SU-DHL-6 (cell line): ENCODE results near the gene USP12.

Source experiments
- H2AFZ ChIP-seq: fragments of 200-600 bp; sonication (generic); 2 replicates; pipeline ENCODE4 v1.6.1; 2014; ENCODE audit warnings: low read depth, mild to moderate bottlenecking, moderate library complexity, mixed read lengths, antibody characterized with exemption, low read length; ENCODE audit not compliant: severe bottlenecking
- H3F3A ChIP-seq: fragments of 200-600 bp; shearing (Covaris generic); 2 replicates; pipeline ENCODE4 v1.6.0; 2016; ENCODE audit warnings: antibody characterized with exemption, mild to moderate bottlenecking; ENCODE audit not compliant: insufficient read depth
- H3K27ac ChIP-seq: fragments of 200-600 bp; sonication (generic); 2 replicates; pipeline ENCODE4 v1.5.1; 2016; ENCODE audit warnings: low read depth, mild to moderate bottlenecking, low read length, moderate library complexity, mixed read lengths
- H3K27me3 ChIP-seq: fragments of 200-600 bp; sonication (generic), shearing (Covaris generic); 2 replicates; pipeline ENCODE4 v1.6.0; 2014; ENCODE audit warnings: mild to moderate bottlenecking, low read length
- H3K36me3 ChIP-seq: fragments of 200-600 bp; sonication (generic); 2 replicates; pipeline ENCODE4 v1.6.1; 2014; ENCODE audit warnings: mild to moderate bottlenecking, low read length, mixed read lengths
- H3K4me2 ChIP-seq: fragments of 300-600, 200-600 bp; shearing (Covaris generic), sonication (generic); 2 replicates; pipeline ENCODE4 v1.6.0; 2014; ENCODE audit warnings: low read length, low read depth, mild to moderate bottlenecking; ENCODE audit not compliant: poor library complexity, severe bottlenecking
- H3K4me3 ChIP-seq: fragments of 200-600 bp; sonication (generic); 2 replicates; pipeline ENCODE4 v1.5.1; 2014; ENCODE audit warnings: antibody characterized with exemption, low read length, mild to moderate bottlenecking, mixed read lengths; ENCODE audit not compliant: insufficient read depth, poor library complexity, severe bottlenecking
- H3K79me2 ChIP-seq: fragments of 200-600 bp; sonication (generic); 2 replicates; pipeline ENCODE4 v1.6.1; 2014; ENCODE audit warnings: mild to moderate bottlenecking, low read length, moderate library complexity; ENCODE audit not compliant: insufficient read depth
- H3K9ac ChIP-seq: fragments of 200-600 bp; sonication (generic); 2 replicates; pipeline ENCODE4 v1.7.0; 2014; ENCODE audit warnings: mild to moderate bottlenecking, low read length
- H3K9me2 ChIP-seq: fragments of 200-600 bp; sonication (generic); replicated peaks from 2 replicates; pipeline ENCODE4 v1.6.1; 2014; ENCODE audit warnings: low read length; ENCODE audit not compliant: insufficient read depth
- H3K9me3 ChIP-seq: fragments of 200-600 bp; sonication (generic); 2 replicates; pipeline ENCODE4 v1.6.1; 2014; ENCODE audit warnings: low read length, mixed read lengths; ENCODE audit not compliant: insufficient read depth
- H4K20me1 ChIP-seq: fragments of 200-600 bp; sonication (generic); 2 replicates; pipeline ENCODE4 v1.6.1; 2014; ENCODE audit warnings: low read depth, mild to moderate bottlenecking, antibody characterized with exemption, low read length, moderate library complexity, mixed read lengths
- EZH2phosphoT487 ChIP-seq: fragments of 200-600 bp; sonication (generic), shearing (Covaris generic); conservative IDR thresholded peaks from 2 replicates; pipeline ENCODE4 v1.6.1; 2018; ENCODE audit warnings: mild to moderate bottlenecking, antibody characterized with exemption, low read length, moderate library complexity, mixed read lengths
- TF ChIP-seq, protein P1 (sequence below): fragments of 200-600 bp; sonication (generic); IDR thresholded peaks from one replicate; pipeline ENCODE4 v1.5.1; 2017; ENCODE audit warnings: antibody characterized with exemption, mild to moderate bottlenecking, low read length, moderate library complexity; ENCODE audit not compliant: insufficient read depth, poor library complexity, severe bottlenecking

The USP12 gene

DNA sequence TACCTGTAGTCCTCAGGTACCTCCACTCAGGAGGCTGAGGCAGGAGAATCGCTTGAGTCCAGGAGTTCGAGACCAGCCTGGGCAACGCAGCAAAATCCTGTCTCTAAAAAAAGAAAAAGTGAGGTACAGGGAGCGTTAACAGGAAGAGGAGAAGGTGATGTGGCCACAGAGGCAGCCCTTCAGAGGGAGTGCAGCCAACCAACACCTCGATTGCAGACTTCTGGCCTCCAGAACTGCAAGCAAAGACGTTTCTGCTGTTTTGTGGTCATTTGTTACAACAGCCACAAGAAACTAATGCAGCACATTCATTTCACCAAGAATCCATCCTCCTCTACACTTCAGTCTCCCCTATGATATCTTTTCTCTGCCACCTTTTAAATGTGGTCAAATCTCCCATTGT is 145.2 kb downstream of the USP12 start:
- no peaks in the 10 kb centered on the region for H3K9me3 ChIP-seq
- H3K4me3 ChIP-seq, result no peak overlapping the region
- H2AFZ ChIP-seq, result no peak overlapping the region
- H3K4me2 ChIP-seq, result no peak overlapping the region
- H4K20me1 ChIP-seq, result no peaks in the 10 kb centered on the region
- H3K9me2 ChIP-seq, result no peaks in the 10 kb centered on the region
- no peak for TF ChIP-seq EZH2phosphoT487
- TF ChIP-seq, protein P1, sequence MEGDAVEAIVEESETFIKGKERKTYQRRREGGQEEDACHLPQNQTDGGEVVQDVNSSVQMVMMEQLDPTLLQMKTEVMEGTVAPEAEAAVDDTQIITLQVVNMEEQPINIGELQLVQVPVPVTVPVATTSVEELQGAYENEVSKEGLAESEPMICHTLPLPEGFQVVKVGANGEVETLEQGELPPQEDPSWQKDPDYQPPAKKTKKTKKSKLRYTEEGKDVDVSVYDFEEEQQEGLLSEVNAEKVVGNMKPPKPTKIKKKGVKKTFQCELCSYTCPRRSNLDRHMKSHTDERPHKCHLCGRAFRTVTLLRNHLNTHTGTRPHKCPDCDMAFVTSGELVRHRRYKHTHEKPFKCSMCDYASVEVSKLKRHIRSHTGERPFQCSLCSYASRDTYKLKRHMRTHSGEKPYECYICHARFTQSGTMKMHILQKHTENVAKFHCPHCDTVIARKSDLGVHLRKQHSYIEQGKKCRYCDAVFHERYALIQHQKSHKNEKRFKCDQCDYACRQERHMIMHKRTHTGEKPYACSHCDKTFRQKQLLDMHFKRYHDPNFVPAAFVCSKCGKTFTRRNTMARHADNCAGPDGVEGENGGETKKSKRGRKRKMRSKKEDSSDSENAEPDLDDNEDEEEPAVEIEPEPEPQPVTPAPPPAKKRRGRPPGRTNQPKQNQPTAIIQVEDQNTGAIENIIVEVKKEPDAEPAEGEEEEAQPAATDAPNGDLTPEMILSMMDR, result no peak
- H3K9ac ChIP-seq, result no peak overlapping the region
- no peaks in the 10 kb centered on the region for H3K36me3 ChIP-seq
- no peaks in the 10 kb centered on the region for H3K79me2 ChIP-seq
- H3F3A ChIP-seq, result no peaks in the 10 kb centered on the region
- no peaks in the 10 kb centered on the region for H3K27me3 ChIP-seq
- H3K27ac ChIP-seq, result no peak overlapping the region

DNA sequence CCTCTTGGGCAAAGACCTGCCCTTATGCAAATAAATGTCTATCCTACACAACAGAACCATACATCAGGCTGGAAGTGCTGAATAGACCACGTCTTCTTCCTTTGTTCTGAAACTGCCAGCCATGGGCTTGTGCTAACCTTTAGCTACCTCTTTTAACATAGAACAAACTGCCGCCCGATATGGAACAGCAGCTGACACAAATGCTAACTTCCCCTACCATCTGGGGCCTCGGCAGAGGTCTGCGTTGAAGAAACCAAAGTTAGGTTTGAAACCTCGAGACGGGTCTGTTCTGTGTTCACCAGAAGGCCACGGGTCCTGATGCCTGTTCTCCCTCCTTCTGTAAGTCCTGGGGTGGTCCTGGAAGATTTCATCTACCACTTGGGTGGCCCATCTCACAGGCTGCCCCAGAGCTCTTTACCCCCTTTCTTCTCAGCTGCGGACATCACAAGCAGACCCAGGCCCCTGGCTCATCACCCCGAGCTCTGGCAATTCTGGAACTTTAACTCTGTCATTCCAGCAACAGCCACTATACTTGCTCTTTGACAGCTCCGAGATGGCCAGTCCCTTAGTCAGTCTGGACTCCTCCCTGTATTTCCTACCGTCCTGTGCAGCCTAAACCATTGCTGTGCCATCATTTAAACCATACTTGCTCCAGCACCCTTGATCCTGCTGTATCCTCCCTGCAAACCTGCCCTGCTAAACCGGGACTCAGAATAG is 146.7 kb downstream of the USP12 start:
- Histone ChIP-seq H4K20me1 (no peaks in the 10 kb centered on the region), H3K9ac (no peak overlapping the region), H2AFZ (no peak overlapping the region), H3K4me3 (no peak overlapping the region), H3K79me2 (no peaks in the 10 kb centered on the region), H3K36me3 (no peaks in the 10 kb centered on the region), H3K4me2 (no peak overlapping the region), H3K9me2 (no peaks in the 10 kb centered on the region), H3K9me3 (no peaks in the 10 kb centered on the region), H3F3A (no peaks in the 10 kb centered on the region), H3K27me3 (no peaks in the 10 kb centered on the region), H3K27ac (no peak overlapping the region)
- TF ChIP-seq, protein P1, result no peak
- no peak for TF ChIP-seq EZH2phosphoT487

DNA sequence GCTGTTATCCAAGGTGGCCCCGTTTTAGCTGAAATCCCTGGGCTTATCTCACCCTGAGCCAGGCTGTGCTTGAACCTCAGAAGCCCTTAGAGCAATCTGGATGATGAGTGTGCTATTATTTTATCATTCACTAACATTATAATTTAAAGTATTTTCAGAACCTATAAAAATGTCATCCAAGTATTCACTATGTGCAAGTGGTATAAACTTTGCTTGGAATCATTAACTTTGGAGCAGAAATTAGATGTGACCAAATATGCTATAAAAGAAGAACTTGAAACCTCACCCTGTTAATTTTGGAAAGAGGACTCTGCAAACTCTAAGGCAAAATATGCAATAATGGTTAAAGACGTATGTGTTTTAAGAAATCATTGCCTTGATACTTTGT is 147.5 kb downstream of the USP12 start:
- Histone ChIP-seq H3K36me3 (no peaks in the 10 kb centered on the region), H3K9me2 (no peaks in the 10 kb centered on the region), H3K27ac (no peak overlapping the region), H3K9ac (no peak overlapping the region), H3K4me3 (no peak overlapping the region), H4K20me1 (no peaks in the 10 kb centered on the region), H3K4me2 (no peak overlapping the region), H2AFZ (no peak overlapping the region), H3K9me3 (no peaks in the 10 kb centered on the region), H3F3A (no peaks in the 10 kb centered on the region), H3K27me3 (no peaks in the 10 kb centered on the region), H3K79me2 (no peaks in the 10 kb centered on the region)
- TF ChIP-seq, protein P1, result no peak
- TF ChIP-seq EZH2phosphoT487, result no peak
